HG02642 (cell line): ENCODE measurements around the gene CD82.

Experiments
- ATAC-seq: cut with Tn5 transposase; IDR thresholded peaks from one replicate; pipeline ENCODE4 v1.9.1; 2021; ENCODE audit warnings: mild to moderate bottlenecking; ENCODE audit not compliant: unreplicated experiment, poor library complexity

CD82 gene

GRCh38 chr11:44574610-44575287 is 9.3 kb downstream of the CD82 start:
- peak; percentile 45 for ATAC-seq

DNA sequence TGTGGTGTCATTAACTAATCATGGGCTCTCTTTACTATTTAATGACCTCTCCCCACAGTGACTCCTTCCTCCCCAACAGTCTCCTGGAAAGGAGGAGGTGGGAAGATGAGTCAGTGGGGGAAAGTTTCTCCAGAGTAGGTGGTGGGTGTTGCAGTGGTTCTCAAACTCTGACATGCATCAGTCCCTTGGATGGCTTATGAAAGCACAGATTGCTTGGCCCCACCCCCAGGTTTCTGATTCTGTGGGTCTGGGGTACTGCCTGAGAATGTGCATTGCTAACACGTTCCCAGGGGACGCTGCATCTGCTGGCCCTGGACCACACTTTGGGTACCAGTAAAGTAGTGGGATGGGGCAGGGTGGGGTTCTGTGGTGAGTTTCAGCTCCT is 9.8 kb downstream of the CD82 start:
- no peak for ATAC-seq

DNA sequence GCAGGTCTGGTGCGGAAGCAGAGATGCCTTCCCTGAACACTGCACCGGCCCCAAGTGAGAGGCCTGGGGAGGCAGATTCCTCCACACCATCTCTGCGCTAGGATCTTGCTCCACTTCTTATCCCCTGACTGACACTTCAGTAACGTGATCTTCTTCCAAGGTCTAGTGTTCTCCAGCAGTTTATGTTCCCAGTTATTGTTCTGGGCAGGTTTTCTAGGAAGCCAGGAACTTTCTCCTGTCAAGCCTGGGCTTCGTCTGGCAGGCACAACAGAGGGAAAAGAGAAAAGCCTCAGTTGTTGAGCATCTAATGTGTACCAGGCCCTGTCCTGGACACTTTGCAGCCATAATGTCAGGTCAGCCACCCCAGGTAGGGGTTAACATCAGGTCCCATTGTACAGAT is 10.5 kb downstream of the CD82 start:
- ATAC-seq: no peak

DNA sequence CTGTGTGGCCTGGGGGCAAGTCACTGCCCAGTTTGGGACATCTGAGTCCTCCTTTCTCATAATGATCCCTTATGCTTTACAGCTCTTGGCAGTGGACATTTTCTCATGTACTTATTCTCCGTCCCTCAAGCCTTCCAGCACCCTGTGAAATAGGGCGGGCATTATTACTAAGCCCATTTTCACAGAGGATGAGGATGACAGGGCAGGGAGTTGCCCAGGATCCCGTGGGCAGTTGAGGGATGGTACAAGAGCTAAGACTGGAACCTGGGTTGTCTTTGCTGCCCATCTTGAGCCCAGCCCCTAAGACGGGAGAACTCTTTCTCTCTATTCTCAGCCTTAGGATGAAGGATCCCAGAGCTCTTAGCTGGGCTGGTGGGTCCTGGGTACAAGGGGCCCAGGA is 11.2 kb downstream of the CD82 start:
- no peak for ATAC-seq

DNA sequence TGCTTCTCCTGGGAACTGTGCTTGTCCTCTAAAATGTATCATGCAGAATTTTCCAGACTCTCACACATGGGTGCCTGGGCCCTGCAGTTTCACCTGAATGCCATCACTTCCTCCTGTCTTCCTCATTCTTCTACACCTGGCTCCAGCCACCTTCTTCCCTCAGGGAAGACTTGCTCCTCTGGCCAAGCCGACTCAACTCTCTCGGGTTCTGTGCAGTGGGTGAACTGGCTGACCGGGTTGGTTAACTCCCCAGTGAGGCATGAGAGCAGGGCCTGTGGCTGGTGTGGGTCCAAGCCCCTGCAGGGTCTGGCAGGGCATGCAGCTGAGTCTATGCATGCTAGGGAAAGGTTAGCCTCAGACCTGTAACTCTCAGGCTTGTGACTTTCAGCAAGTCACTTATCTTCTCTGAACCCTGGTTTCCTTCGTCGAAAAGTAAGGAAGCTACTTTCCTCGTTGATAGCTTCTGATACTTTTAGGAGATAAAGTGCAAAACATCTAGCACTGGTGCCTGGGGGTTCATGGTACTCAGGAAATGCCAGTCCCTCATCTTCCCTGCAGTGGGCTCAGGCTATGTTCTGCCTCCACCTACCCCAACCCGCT is 11.9 kb downstream of the CD82 start:
- ATAC-seq: no peak

DNA sequence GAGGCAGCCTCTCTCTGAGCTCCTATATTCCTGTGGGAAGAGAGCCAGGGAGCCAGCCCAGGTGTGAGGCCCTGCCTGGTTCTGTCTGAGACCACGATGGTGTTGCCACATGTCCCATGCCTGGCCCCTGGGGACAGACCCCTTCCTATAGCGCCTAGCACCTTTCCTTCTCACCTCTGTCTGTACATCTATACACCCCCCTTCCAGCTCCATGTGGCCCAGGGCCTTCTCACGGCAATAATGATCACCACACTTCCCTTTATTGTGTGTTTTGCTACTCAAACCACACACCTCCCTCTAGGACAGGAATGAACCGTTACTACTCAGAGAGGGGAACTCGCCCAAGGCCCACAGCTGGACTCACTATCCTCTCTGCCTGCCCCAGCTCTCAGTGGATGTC is 12.8 kb downstream of the CD82 start:
- ATAC-seq: no peak

DNA sequence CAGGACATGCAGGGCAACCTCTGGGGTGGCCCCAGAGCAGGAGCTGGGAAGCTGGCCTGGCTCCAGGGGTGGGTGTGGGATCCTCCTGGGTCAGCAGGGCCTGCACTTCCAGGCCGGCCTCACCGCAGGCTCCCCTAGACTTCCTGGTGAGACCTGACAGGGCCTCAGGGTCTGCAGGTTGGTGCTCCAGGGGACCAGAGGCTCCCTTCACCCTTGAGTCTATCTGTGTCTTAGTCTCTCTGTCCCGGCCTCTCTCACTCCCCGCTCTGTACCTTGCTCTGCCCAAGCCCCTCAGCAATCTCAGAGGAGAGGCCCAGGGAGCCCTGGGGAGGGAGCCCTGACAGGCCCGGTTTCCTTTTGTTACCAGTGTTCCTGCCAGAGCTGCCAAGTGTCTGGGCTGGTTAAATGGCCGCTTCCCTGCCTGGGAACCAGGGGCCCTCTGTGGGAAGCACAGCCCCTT is 13.9 kb downstream of the CD82 start:
- ATAC-seq: no peak

GRCh38 chr11:44580701-44581100 is 15.2 kb downstream of the CD82 start:
- no peak for ATAC-seq

GRCh38 chr11:44581246-44581645 is 15.8 kb downstream of the CD82 start:
- no peak for ATAC-seq

DNA sequence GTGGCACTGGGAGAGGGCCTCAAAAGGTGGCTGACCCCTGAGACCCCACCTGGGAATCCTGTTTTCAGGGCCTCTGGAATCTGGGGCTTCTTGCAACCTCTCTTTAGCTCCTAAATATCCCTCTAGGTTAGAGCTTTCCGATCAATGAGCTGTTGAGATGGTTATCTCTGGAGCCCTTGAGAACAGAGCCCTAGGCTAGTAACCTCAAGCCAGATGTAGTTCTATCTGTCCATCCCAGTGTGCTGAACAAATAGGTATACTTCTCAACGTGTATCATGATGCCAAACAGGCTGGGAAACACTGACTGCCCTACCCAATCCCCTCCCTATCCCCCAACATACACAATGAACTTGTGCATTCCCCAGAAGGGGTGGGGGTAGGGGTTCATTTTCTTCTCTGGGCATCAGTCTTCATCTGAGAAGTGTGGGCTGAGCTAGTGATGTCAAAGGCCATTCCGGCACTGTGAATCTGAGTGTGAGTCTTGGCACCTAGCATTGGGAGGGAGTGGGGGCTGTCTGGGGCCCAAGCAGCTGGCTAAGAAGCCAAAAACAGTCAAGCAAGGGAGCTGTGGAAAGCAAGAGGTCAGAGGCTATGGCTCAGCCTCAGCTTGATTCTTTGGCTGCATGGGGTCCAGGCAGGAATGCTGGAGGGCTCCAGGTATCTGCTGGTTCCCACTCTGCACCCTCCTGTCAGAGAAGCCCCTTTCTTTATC is 17.3 kb downstream of the CD82 start:
- ATAC-seq: no peak

DNA sequence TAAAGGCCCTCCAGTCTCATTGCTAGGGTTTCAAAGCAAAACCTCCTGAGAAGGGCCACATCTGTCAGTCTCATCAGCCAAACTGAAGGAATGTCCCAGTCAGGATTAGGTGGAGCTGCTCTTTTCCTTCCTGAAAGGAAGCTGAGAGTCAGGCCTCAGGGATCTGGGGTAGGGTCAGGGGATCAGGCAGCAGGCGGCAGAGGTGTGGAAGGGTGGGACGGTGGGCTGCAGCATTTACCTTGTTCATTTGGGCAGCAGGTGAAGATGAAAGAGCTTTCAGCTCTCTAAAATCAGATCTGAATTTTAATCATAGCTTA is 17.8 kb downstream of the CD82 start:
- ATAC-seq: no peak

DNA sequence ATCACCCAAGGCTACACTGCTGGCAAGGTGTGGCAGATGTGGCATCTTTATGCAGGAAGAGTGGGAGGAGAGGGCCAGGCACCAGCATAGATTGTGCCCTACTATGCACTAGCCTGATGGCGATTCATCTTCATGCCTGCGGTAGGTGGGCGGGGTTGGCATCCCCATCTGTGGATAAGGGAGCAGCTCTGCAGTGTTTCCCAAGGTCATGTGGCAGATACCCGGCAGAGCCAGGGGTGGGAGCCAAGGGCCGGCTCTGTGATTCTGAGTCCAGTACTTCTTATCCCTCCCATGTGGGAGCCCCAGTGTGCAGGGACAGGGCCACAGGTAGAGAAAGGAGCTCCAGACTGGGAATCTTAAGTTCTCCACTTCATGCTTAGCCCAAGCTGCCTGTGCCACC is 20.0 kb downstream of the CD82 start:
- ATAC-seq: no peak

- no peak for ATAC-seq
Observed at GRCh38 chr11:44589301-44589700, 23.8 kb downstream of the CD82 start.

- no peak for ATAC-seq
Observed at GRCh38 chr11:44590769-44591168, 25.3 kb downstream of the CD82 start.

DNA sequence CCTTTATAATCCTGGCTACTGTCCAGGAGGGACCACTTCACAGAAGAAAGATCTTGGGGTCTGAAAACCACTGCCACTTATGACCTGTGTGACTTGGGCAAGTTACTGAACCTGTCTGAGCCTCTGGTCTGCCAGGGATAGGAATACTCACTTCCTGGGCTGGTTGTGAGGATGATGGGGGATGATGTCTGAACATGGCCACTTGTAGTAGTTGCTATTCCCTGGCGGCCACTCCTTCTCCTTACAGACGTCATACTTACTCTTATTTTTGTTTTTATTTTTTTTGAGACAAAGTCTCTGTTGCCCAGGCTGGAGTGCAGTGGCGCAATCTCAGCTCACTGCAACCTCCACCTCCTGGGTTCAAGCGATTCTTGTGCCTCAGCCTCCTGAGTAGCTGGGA is 26.1 kb downstream of the CD82 start:
- no peak for ATAC-seq

GRCh38 chr11:44592125-44592940 is 26.9 kb downstream of the CD82 start:
- no peak for ATAC-seq

GRCh38 chr11:44593251-44593650 is 27.8 kb downstream of the CD82 start:
- ATAC-seq: no peak

DNA sequence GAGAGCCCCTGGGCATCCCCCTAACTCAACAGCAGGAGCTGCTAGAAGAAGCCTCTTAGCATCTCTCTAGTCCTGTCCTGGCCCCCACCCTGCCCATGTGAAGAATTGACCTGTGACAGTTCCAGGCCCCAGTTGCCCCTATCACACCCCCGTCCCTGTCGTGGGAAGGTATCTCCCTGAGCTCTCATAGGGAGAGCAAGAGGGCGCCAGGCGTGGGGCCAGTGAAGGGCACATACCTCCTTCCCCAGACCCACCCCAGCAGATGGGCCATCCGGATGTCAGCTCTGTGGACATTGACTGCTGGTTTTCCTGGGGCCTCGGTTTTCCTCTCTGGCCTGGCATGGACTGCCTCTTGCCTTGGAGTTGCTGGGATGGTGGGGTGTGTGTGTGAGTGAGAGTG is 29.5 kb downstream of the CD82 start:
- ATAC-seq: no peak

- ATAC-seq: no peak
Observed at GRCh38 chr11:44595964-44596381, 30.5 kb downstream of the CD82 start.

- ATAC-seq: peak; percentile 52
Observed at GRCh38 chr11:44596525-44597276, 31.2 kb downstream of the CD82 start.
